Smooth muscle cell (in vitro differentiated cells): ENCODE measurements around the gene RGS3. TPM values are rescaled to one million over a fixed set of nuclear protein-coding genes. Genes with fewer than 3 reads are reported as not detected.
A peak's percentile ranks its signal among the peaks of the same experiment; 100 is the strongest.

ENCODE experiments used
- DNase-seq: peaks from one replicate; lab custom pipeline; 2025; ENCODE audit not compliant: unreplicated experiment; lab: John Stamatoyannopoulos, UW
- H2AFZ ChIP-seq: fragments of 200-600 bp; sonication (generic); 2 replicates; pipeline ENCODE4 v1.6.0; 2016; ENCODE audit warnings: antibody characterized with exemption, low read depth, mild to moderate bottlenecking
- H3F3A ChIP-seq: fragments of 200-600 bp; sonication (generic); 2 replicates; pipeline ENCODE4 v1.6.0; 2017; ENCODE audit warnings: antibody characterized with exemption, low read depth
- H3K27ac ChIP-seq: fragments of 200-600 bp; sonication (generic); 2 replicates; pipeline ENCODE4 v1.5.1; 2016; ENCODE audit warnings: low read depth, mild to moderate bottlenecking
- H3K27me3 ChIP-seq: fragments of 200-600 bp; sonication (generic); 2 replicates; pipeline ENCODE4 v1.6.1; 2016; ENCODE audit warnings: low read depth, mild to moderate bottlenecking
- H3K36me3 ChIP-seq: fragments of 200-600 bp; sonication (generic); 2 replicates; pipeline ENCODE4 v1.5.1; 2016; ENCODE audit warnings: low read depth
- H3K4me1 ChIP-seq: fragments of 200-600 bp; sonication (generic); 2 replicates; pipeline ENCODE4 v1.5.1; 2016; ENCODE audit warnings: low read depth
- H3K4me2 ChIP-seq: fragments of 200-600 bp; sonication (generic); 2 replicates; pipeline ENCODE4 v1.6.0; 2016; ENCODE audit warnings: mild to moderate bottlenecking
- H3K4me3 ChIP-seq: fragments of 200-600 bp; sonication (generic); 2 replicates; pipeline ENCODE4 v1.5.1; 2016; ENCODE audit warnings: mild to moderate bottlenecking
- H3K79me2 ChIP-seq: fragments of 200-600 bp; sonication (generic); 2 replicates; pipeline ENCODE4 v1.6.0; 2016; ENCODE audit warnings: low read depth, mild to moderate bottlenecking
- H3K9ac ChIP-seq: fragments of 200-600 bp; sonication (generic); 2 replicates; pipeline ENCODE4 v1.6.0; 2016; ENCODE audit warnings: low read depth
- H3K9me3 ChIP-seq: fragments of 200-600 bp; sonication (generic); replicated peaks from 2 replicates; pipeline ENCODE4 v1.5.1; 2016; ENCODE audit warnings: low read depth
- H4K20me1 ChIP-seq: fragments of 200-600 bp; sonication (generic); 2 replicates; pipeline ENCODE4 v1.6.0; 2016; ENCODE audit warnings: low read depth
- CTCF ChIP-seq: fragments of 200-600 bp; sonication (generic); IDR thresholded peaks from 2 replicates; pipeline ENCODE4 v1.5.1; 2017; ENCODE audit warnings: borderline replicate concordance, mild to moderate bottlenecking, antibody characterized with exemption; ENCODE audit not compliant: insufficient read depth, poor library complexity, severe bottlenecking
- WGBS: methylation state at CpG from one replicate; pipeline ENCODE4 v1.1.7; 2016; ENCODE audit warnings: low lambda C conversion rate; 5-methylcytosine and 5-hydroxymethylcytosine counted together
- polyA plus RNA-seq: library from polyadenylated mRNA; unstranded; fragments of >200 nt; fragmentation: Nextera tagmentation; extraction: Ambion mirVana; gene quantifications from 2 replicates; pipeline ENCODE4 v1.2.1, GENCODE V29; 2016
- total RNA-seq: library from RNA; depleted of rRNA; stranded (reverse); fragments of >200 nt; gene quantifications from 2 replicates; pipeline ENCODE4 v1.2.3, GENCODE V29; 2014

RGS3 gene
- total and polyA plus RNA-seq, 2 experiments from 2014 or later = 43.8 to 108 TPM

- no peaks in the 10 kb centered on the region for H4K20me1 ChIP-seq
Measured at GRCh38 chr9:113623851-113624485, 160.4 kb downstream of the RGS3 start.

GRCh38 chr9:113624721-113625120, 161.2 kb downstream of the RGS3 start:
- Histone ChIP-seq H3F3A (peaks cover 30% of the 10 kb centered on the region), H3K27ac (peak overlapping the region; percentile 86), H3K4me1 (peaks cover 38% of the 10 kb centered on the region), H3K4me3 (no peak overlapping the region), H3K27me3 (no peaks in the 10 kb centered on the region), H3K36me3 (no peaks in the 10 kb centered on the region), H3K79me2 (no peaks in the 10 kb centered on the region), H3K9me3 (no peaks in the 10 kb centered on the region), H3K4me2 (peak overlapping the region; percentile 55), H4K20me1 (no peaks in the 10 kb centered on the region), H3K9ac (peak overlapping the region; percentile 51), H2AFZ (no peak overlapping the region)
- WGBS = 36% methylated on average over 9 of the region's 9 CpGs
- DNase-seq = no peak
- TF ChIP-seq CTCF = no peak

More at GRCh38 chr9:113623851-113624485, 160.4 kb downstream of the RGS3 start:
- Histone ChIP-seq H3K79me2 (no peaks in the 10 kb centered on the region), H3K4me2 (no peak overlapping the region), H2AFZ (no peak overlapping the region), H3K36me3 (no peaks in the 10 kb centered on the region), H3K9ac (no peak overlapping the region), H3F3A (peaks cover 30% of the 10 kb centered on the region), H3K27ac (no peak overlapping the region), H3K4me3 (no peak overlapping the region), H3K27me3 (no peaks in the 10 kb centered on the region), H3K9me3 (no peaks in the 10 kb centered on the region), H3K4me1 (peaks cover 38% of the 10 kb centered on the region)
- DNase-seq = no peak
- TF ChIP-seq CTCF = no peak
- WGBS = 97% methylated on average over 9 of the region's 9 CpGs

GRCh38 chr9:113625486-113625885, 162.0 kb downstream of the RGS3 start:
- peak overlapping the region; percentile 55 for H3K4me2 ChIP-seq

More at GRCh38 chr9:113625486-113625885, 162.0 kb downstream of the RGS3 start:
- Histone ChIP-seq H2AFZ (no peak overlapping the region), H3K9ac (no peak overlapping the region), H3K79me2 (no peaks in the 10 kb centered on the region), H3K4me3 (no peak overlapping the region), H3K9me3 (no peaks in the 10 kb centered on the region), H3K36me3 (no peaks in the 10 kb centered on the region), H3K27ac (peak overlapping the region; percentile 86), H4K20me1 (no peaks in the 10 kb centered on the region), H3K4me1 (peaks cover 33% of the 10 kb centered on the region), H3F3A (peaks cover 25% of the 10 kb centered on the region), H3K27me3 (no peaks in the 10 kb centered on the region)
- 98% methylated on average over 8 of the region's 8 CpGs for WGBS
- no peak for TF ChIP-seq CTCF
- no peak for DNase-seq
